Measurements from ENCODE around the gene SLC6A4. TPM values are rescaled to one million over a fixed set of nuclear protein-coding genes. Genes with fewer than 3 reads are reported as not detected.

Gene SLC6A4
- total RNA-seq, 1 experiment from 2014 or later: 20.6 TPM

GRCh38 chr17:30225919-30226553 is 9.5 kb downstream of the SLC6A4 start:
- Mint-ChIP-seq H3K27ac (ENCODE audit: unreplicated experiment) (peak overlapping the region; percentile 93), H3K27me3 (ENCODE audit: insufficient read depth, unreplicated experiment) (no peaks in the 10 kb centered on the region), H3K9me3 (ENCODE audit: unreplicated experiment) (no peaks in the 10 kb centered on the region), H3K36me3 (ENCODE audit: insufficient read depth, unreplicated experiment) (peaks cover 16% of the 10 kb centered on the region), H3K4me1 (ENCODE audit: low read depth, unreplicated experiment) (peaks cover 70% of the 10 kb centered on the region), H3K4me3 (ENCODE audit: unreplicated experiment) (peak overlapping the region; percentile 61)
- Histone ChIP-seq H3K27me3 (replicated peaks; ENCODE audit: control insufficient read depth, insufficient read depth, low read length) (no peaks in the 10 kb centered on the region), H3K4me1 (peaks cover 69% of the 10 kb centered on the region), H3K36me3 (ENCODE audit: control insufficient read depth, insufficient read depth, low read length) (no peaks in the 10 kb centered on the region), H3K9me3 (no peaks in the 10 kb centered on the region), H3K4me3 (ENCODE audit: low read depth, low read length) (no peak overlapping the region)
- TF ChIP-seq CTCF (IDR thresholded peaks at IDR 0.05; ENCODE audit: insufficient read depth in 1 of 2, low read depth in 1 of 2, low read length in 1 of 2, severe bottlenecking in 1 of 2, unreplicated experiment in 1 of 2): no peak
- CTCF ChIA-PET: interaction anchor here (1.2 to 3.2 kb wide), 3 partner anchors 10 to 110 kb away, joined by 3 to 16 read pairs (median 4); partner anchors contain the start of gene SLC6A4
- intact Hi-C loops (cut with micrococcal nuclease; ENCODE audit: unreplicated experiment): loop anchor here (1.0 kb wide), 2 partner anchors 9 to 37 kb away; partner anchors contain the start of gene SLC6A4
- no TSS peak for BruUV-seq (replicated peaks)
- POLR2A ChIA-PET: interaction anchor here (0.6 to 1.9 kb wide), 2 partner anchors 9 to 16 kb away, joined by 3 to 6 read pairs; partner anchors contain the start of gene SLC6A4
- DNase-seq: peak; percentile 87 to 93

DNA sequence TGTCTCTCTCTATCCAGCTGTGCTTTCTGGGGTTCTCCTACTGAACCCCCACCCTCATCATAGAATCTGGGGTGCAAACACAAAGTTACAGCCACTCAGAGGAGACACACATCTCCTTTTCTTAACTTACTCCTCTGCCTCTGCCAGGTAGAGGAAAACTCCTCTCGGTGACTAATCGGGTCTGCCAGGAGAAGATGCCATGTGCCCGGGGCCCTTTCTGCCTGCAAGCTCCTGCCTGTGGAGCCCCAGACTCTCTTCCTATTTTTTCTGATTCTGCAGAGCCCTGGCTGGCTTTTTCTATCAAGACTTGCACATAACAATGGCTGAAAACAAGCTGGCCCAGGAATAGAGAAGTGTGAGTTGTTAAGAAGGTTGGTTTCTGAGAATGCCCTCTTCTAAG is 10.4 kb downstream of the SLC6A4 start:
- POLR2A ChIA-PET: interaction anchor here (0.6 to 1.9 kb wide), 2 partner anchors 10 to 17 kb away, joined by 3 to 6 read pairs; partner anchors contain the start of gene SLC6A4

More for the DNA sequence above, 10.4 kb downstream of the SLC6A4 start:
- H3K27me3 ChIP-seq (replicated peaks; ENCODE audit: control insufficient read depth, insufficient read depth, low read length): no peaks in the 10 kb centered on the region
- intact Hi-C loops (cut with micrococcal nuclease; ENCODE audit: unreplicated experiment): no loop called here
- BruUV-seq (replicated peaks): no TSS peak
- no peaks in the 10 kb centered on the region for H3K9me3 ChIP-seq
- CTCF ChIA-PET: interaction anchor here (1.2 to 3.2 kb wide), 3 partner anchors 10 to 111 kb away, joined by 3 to 16 read pairs (median 4); partner anchors contain the start of gene SLC6A4
- peaks cover 68% of the 10 kb centered on the region for H3K4me1 ChIP-seq
- H3K36me3 Mint-ChIP-seq (ENCODE audit: insufficient read depth, unreplicated experiment): peaks cover 16% of the 10 kb centered on the region
- DNase-seq: no peak
- H3K27me3 Mint-ChIP-seq (ENCODE audit: insufficient read depth, unreplicated experiment): no peaks in the 10 kb centered on the region
- peaks cover 67% of the 10 kb centered on the region for H3K4me1 Mint-ChIP-seq (ENCODE audit: low read depth, unreplicated experiment)
- no peak overlapping the region for H3K4me3 ChIP-seq (ENCODE audit: low read depth, low read length)
- no peaks in the 10 kb centered on the region for H3K9me3 Mint-ChIP-seq (ENCODE audit: unreplicated experiment)
- no peak for TF ChIP-seq CTCF (IDR thresholded peaks at IDR 0.05; ENCODE audit: insufficient read depth in 1 of 2, low read depth in 1 of 2, low read length in 1 of 2, severe bottlenecking in 1 of 2, unreplicated experiment in 1 of 2)
- H3K27ac Mint-ChIP-seq (ENCODE audit: unreplicated experiment): peak overlapping the region; percentile 93
- H3K36me3 ChIP-seq (ENCODE audit: control insufficient read depth, insufficient read depth, low read length): no peaks in the 10 kb centered on the region
- H3K4me3 Mint-ChIP-seq (ENCODE audit: unreplicated experiment): peak overlapping the region; percentile 61
